Measurements from ENCODE around the gene FAM98C.

GRCh38 chr19:38449518-38449917 is 46.6 kb downstream of the FAM98C start:
- no peak for TF ChIP-seq CTCF (IDR thresholded peaks at IDR 0.05)
- TF ChIP-seq POLR2A (IDR thresholded peaks at IDR 0.05), result no peak

All from Peyer's patch (tissue), 4 donors.